22Rv1 (cell line): ENCODE data around the gene FOXP1.

Source experiments
- H3K27ac ChIP-seq: fragments of 450-650 bp; 2 replicates; pipeline ENCODE4 v1.5.1; 2017
- CTCF ChIP-seq: fragments of 450-650 bp; IDR thresholded peaks from 2 replicates; pipeline ENCODE4 v1.5.1; 2017; ENCODE audit warnings: mild to moderate bottlenecking
- ZFX ChIP-seq: fragments of 450-650 bp; IDR thresholded peaks from 2 replicates; pipeline ENCODE4 v1.6.1; 2017; ENCODE audit warnings: antibody characterized with exemption, borderline replicate concordance

The FOXP1 gene

GRCh38 chr3:71232175-71232679, 351.3 kb downstream of the FOXP1 start:
- TF ChIP-seq ZFX (no peak), CTCF (no peak)
- no peak overlapping the region for H3K27ac ChIP-seq

- TF ChIP-seq ZFX = no peak
- TF ChIP-seq CTCF = no peak
- no peak overlapping the region for H3K27ac ChIP-seq
Measured at GRCh38 chr3:71231680-71232079, 351.8 kb downstream of the FOXP1 start.

GRCh38 chr3:71229905-71230657, 353.4 kb downstream of the FOXP1 start:
- no peak overlapping the region for H3K27ac ChIP-seq
- TF ChIP-seq ZFX (no peak), CTCF (no peak)

- TF ChIP-seq ZFX = no peak
- TF ChIP-seq CTCF = no peak
- no peak overlapping the region for H3K27ac ChIP-seq
Measured at GRCh38 chr3:71228156-71228866, 355.2 kb downstream of the FOXP1 start.

- TF ChIP-seq CTCF (no peak), ZFX (no peak)
- no peak overlapping the region for H3K27ac ChIP-seq
Measured at GRCh38 chr3:71227270-71227661, 356.3 kb downstream of the FOXP1 start.

GRCh38 chr3:71226565-71227269, 356.8 kb downstream of the FOXP1 start:
- H3K27ac ChIP-seq = no peak overlapping the region
- no peak for TF ChIP-seq CTCF
- TF ChIP-seq ZFX = no peak
